ENCODE measurements around the gene BRF1.

DNA sequence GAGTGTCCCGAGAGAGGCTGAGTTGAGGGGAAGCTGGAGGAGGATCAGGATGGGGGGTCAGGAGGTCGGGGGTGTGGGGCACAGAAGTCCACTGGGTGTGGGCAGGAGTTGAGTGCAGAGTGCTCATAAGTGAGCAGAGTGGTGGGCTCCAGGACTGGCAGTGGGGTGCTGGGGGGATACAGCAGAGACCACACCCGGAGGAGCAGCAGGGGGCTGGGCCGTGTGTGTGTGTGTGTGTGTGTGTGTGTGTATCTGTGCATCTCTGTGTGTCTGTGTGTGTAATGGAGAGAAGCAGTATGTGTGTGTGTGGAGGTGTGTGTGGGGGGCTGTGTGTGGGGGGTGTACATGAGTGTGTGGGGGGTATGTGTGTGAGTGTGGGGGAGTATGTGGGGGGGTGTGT lies 114.8 kb downstream of the BRF1 start:
- TF ChIP-seq ZNF274 (IDR thresholded peaks at IDR 0.05; ENCODE audit: low read depth, low read length), result no peak
- TF ChIP-seq YY1 (IDR thresholded peaks at IDR 0.05; ENCODE audit: insufficient read depth, insufficient read length), result no peak
- no peak for TF ChIP-seq SUZ12 (IDR thresholded peaks at IDR 0.05; ENCODE audit: extremely low read depth, insufficient read depth, insufficient read length)

Data from NT2/D1 (cell line).